Activated CD4-positive, alpha-beta T cell treated with anti-CD3 and anti-CD28 coated beads, Interleukin-2, amount 50 U/mL, for 1 hour (primary cell): ENCODE measurements around the gene FOXB2.
A peak's percentile ranks its signal among the peaks of the same experiment; 100 is the strongest.
"Not testable (repeated sequence)": the region's sequence is repeated elsewhere in the genome, so short reads cannot be mapped to it uniquely, and the experiment has no call there.

Experiments
- DNase-seq: peaks from one replicate; pipeline ENCODE4 v3.0.0-alpha.2; 2020

FOXB2 gene

GRCh38 chr9:77019236-77019925 lies at the start of gene FOXB2:
Gene FOXB2, plus strand, starts transcription at chr9:77019655. Its CDS starts 0 bp downstream, at chr9:77019655.
- no peak for DNase-seq

GRCh38 chr9:76969716-76970115 lies 49.7 kb upstream of the FOXB2 start:
- DNase-seq, result no peak

GRCh38 chr9:76978831-76979230 lies 40.6 kb upstream of the FOXB2 start:
- not testable (repeated sequence) for DNase-seq

GRCh38 chr9:76980566-76980965 lies 38.9 kb upstream of the FOXB2 start:
- no peak for DNase-seq

- no peak for DNase-seq
These were observed 35.0 kb upstream of the FOXB2 start for GRCh38 chr9:76984486-76984885.

GRCh38 chr9:76985581-76985980 lies 33.9 kb upstream of the FOXB2 start:
- no peak for DNase-seq

GRCh38 chr9:76987594-76988200 lies 31.8 kb upstream of the FOXB2 start:
- DNase-seq, result no peak

- no peak for DNase-seq
These were observed 30.5 kb upstream of the FOXB2 start for GRCh38 chr9:76988941-76989340.

GRCh38 chr9:76989501-76989900 lies 30.0 kb upstream of the FOXB2 start:
- DNase-seq, result no peak

- DNase-seq, result no peak
These were observed 22.8 kb upstream of the FOXB2 start for GRCh38 chr9:76996700-76997099.

GRCh38 chr9:76999261-76999660 lies 20.2 kb upstream of the FOXB2 start:
- no peak for DNase-seq

- DNase-seq, result no peak
These were observed 19.1 kb upstream of the FOXB2 start for GRCh38 chr9:77000330-77000729.

- no peak for DNase-seq
These were observed 16.1 kb upstream of the FOXB2 start for GRCh38 chr9:77003366-77003765.

GRCh38 chr9:77005216-77005615 lies 14.2 kb upstream of the FOXB2 start:
- DNase-seq, result no peak

GRCh38 chr9:77010527-77010926 lies 8.9 kb upstream of the FOXB2 start:
- DNase-seq, result no peak

- peak; percentile 47 for DNase-seq
These were observed 7.3 kb upstream of the FOXB2 start for GRCh38 chr9:77011973-77012821.

GRCh38 chr9:77013206-77013931 lies 6.1 kb upstream of the FOXB2 start:
- DNase-seq, result no peak

- no peak for DNase-seq
These were observed 5.4 kb upstream of the FOXB2 start for GRCh38 chr9:77013932-77014596.

- DNase-seq, result no peak
These were observed 4.7 kb upstream of the FOXB2 start for GRCh38 chr9:77014597-77015263.

- DNase-seq, result no peak
These were observed 4.0 kb upstream of the FOXB2 start for GRCh38 chr9:77015327-77016048.

GRCh38 chr9:77016121-77016525 lies 3.3 kb upstream of the FOXB2 start:
- DNase-seq, result no peak
